Fibroblast of mammary gland (primary cell): ENCODE measurements around the gene CDC14B.

Source experiments
- DNase-seq: peaks from one replicate; pipeline ENCODE4 v3.0.0-alpha.2; 2010; ENCODE audit warnings: low read depth
- H3K4me3 ChIP-seq: 2 replicates; pipeline ENCODE4 v1.5.1; 2011; ENCODE audit warnings: low read depth, mild to moderate bottlenecking, low read length, moderate library complexity; ENCODE audit not compliant: control insufficient read depth
- CTCF ChIP-seq: conservative IDR thresholded peaks from 2 replicates; pipeline ENCODE4 v1.5.1; 2011; ENCODE audit warnings: low read depth, low read length, inconsistent platforms; ENCODE audit not compliant: control insufficient read depth, insufficient read depth

Gene CDC14B

GRCh38 chr9:96661711-96662110, 42.1 kb upstream of the CDC14B start:
- no peak for DNase-seq
- no peak overlapping the region for H3K4me3 ChIP-seq

GRCh38 chr9:96660692-96661248, 41.1 kb upstream of the CDC14B start:
- no peak overlapping the region for H3K4me3 ChIP-seq
- no peak for DNase-seq
- no peak for TF ChIP-seq CTCF

More at GRCh38 chr9:96661711-96662110, 42.1 kb upstream of the CDC14B start:
- TF ChIP-seq CTCF: no peak

- peak within 1 kb of the TSS; percentile 68 for H3K4me3 ChIP-seq
- TF ChIP-seq CTCF: no peak
- DNase-seq: peak; percentile 61
These were observed 35.7 kb upstream of the CDC14B start, which contains the start of gene PRXL2C for GRCh38 chr9:96655198-96655851. PRXL2C (minus strand) TSS chr9:96655317; CDS start chr9:96655281, 36 bp downstream.

GRCh38 chr9:96654450-96655197, 35.0 kb upstream of the CDC14B start:
- peak; percentile 93 for DNase-seq
- H3K4me3 ChIP-seq: peak overlapping the region; percentile 62
- no peak for TF ChIP-seq CTCF

- peak; percentile 55 for DNase-seq
- TF ChIP-seq CTCF: peak; percentile 59
- H3K4me3 ChIP-seq: no peak overlapping the region
These were observed 32.0 kb upstream of the CDC14B start for GRCh38 chr9:96651626-96652025.

GRCh38 chr9:96649620-96650324, 30.1 kb upstream of the CDC14B start:
- DNase-seq: no peak
- no peak for TF ChIP-seq CTCF
- no peak overlapping the region for H3K4me3 ChIP-seq
